ENCODE data around the gene GNG8. TPM values are rescaled to one million over a fixed set of nuclear protein-coding genes. Genes with fewer than 3 reads are reported as not detected.

GNG8 gene
- total RNA-seq (2022; extraction: Qiagen RNA extraction; ENCODE audit: low read depth): not detected in 5 replicates

GRCh38 chr19:46635920-46636761 is at the start of gene GNG8:
TSS of gene GNG8 (minus strand) at chr19:46636202. CDS start at chr19:46634682, 1,520 bp downstream.

GRCh38 chr19:46661020-46661731 is 25.2 kb upstream of the GNG8 start, which contains the start of gene DACT3:
TSS of gene DACT3 (minus strand) at chr19:46661182. CDS start at chr19:46661064, 118 bp downstream.

GRCh38 chr19:46624958-46625661 is 10.9 kb downstream of the GNG8 start, which contains the start of gene PTGIR:
TSS of gene PTGIR (minus strand) at chr19:46625089. CDS start at chr19:46624225, 864 bp downstream.

GRCh38 chr19:46601318-46602224 is 34.4 kb downstream of the GNG8 start, which contains the start of gene CALM3:
TSS of gene CALM3 (plus strand) at chr19:46601330. CDS start at chr19:46601435, 105 bp downstream.

Other genes starting within 250 kb of the GNG8 start
- gene CCDC8, start 222.6 kb downstream of the GNG8 start, total RNA-seq (2022; extraction: Qiagen RNA extraction; ENCODE audit: low read depth): not detected in 5 replicates
- not detected in 5 replicates for gene PNMA8C, start 207.3 kb downstream of the GNG8 start, total RNA-seq (2022; extraction: Qiagen RNA extraction; ENCODE audit: low read depth)
- 9.3 to 10.4 TPM (median 10.0 TPM) in 5 replicates for gene PNMA8A, start 164.6 kb downstream of the GNG8 start, total RNA-seq (2022; extraction: Qiagen RNA extraction; ENCODE audit: low read depth)
- gene PNMA8B, start 140.3 kb downstream of the GNG8 start, total RNA-seq (2022; extraction: Qiagen RNA extraction; ENCODE audit: low read depth): not detected in 5 replicates
- 195 to 247 TPM (median 227 TPM) in 5 replicates for gene CALM3, start 34.9 kb downstream of the GNG8 start, total RNA-seq (2022; extraction: Qiagen RNA extraction; ENCODE audit: low read depth)
- 0.15 to 0.27 TPM in 2 of 5 replicates, not detected in the others for gene PTGIR, start 11.1 kb downstream of the GNG8 start, total RNA-seq (2022; extraction: Qiagen RNA extraction; ENCODE audit: low read depth)
- 0.15 to 0.26 TPM (median 0.22 TPM) in 5 replicates for gene DACT3, start 25.0 kb upstream of the GNG8 start, total RNA-seq (2022; extraction: Qiagen RNA extraction; ENCODE audit: low read depth)
- gene PRKD2, start 80.9 kb upstream of the GNG8 start, total RNA-seq (2022; extraction: Qiagen RNA extraction; ENCODE audit: low read depth): 22.0 to 30.2 TPM (median 27.9 TPM) in 5 replicates
- 17.6 to 20.8 TPM (median 19.2 TPM) in 5 replicates for gene FKRP, start 109.9 kb upstream of the GNG8 start, total RNA-seq (2022; extraction: Qiagen RNA extraction; ENCODE audit: low read depth)
- 72.8 to 90.7 TPM (median 85.6 TPM) in 5 replicates for gene STRN4, start 110.2 kb upstream of the GNG8 start, total RNA-seq (2022; extraction: Qiagen RNA extraction; ENCODE audit: low read depth)
- 207 to 256 TPM (median 226 TPM) in 5 replicates for gene SLC1A5, start 152.4 kb upstream of the GNG8 start, total RNA-seq (2022; extraction: Qiagen RNA extraction; ENCODE audit: low read depth)
- 243 to 332 TPM (median 307 TPM) in 5 replicates for gene AP2S1, start 214.6 kb upstream of the GNG8 start, total RNA-seq (2022; extraction: Qiagen RNA extraction; ENCODE audit: low read depth)
- gene ARHGAP35, start 224.8 kb upstream of the GNG8 start, total RNA-seq (2022; extraction: Qiagen RNA extraction; ENCODE audit: low read depth): 22.4 to 31.2 TPM (median 27.2 TPM) in 5 replicates